Lower leg skin (tissue), 4 donors: ENCODE results near the gene TMEM145. TPM values are rescaled to one million over a fixed set of nuclear protein-coding genes. Genes with fewer than 3 reads are reported as not detected.

Experiments used
- DNase-seq, 2 donors: peaks; one replicate each; pipeline ENCODE4 v3.0.0-alpha.2; 2019; ENCODE audit warnings: low spot score in 2 of 2
- H3K4me3 ChIP-seq: fragments of 200-600 bp; sonication (generic); 2 replicates; pipeline ENCODE4 v1.5.1; 2017; ENCODE audit warnings: mild to moderate bottlenecking, low read depth; ENCODE audit not compliant: poor library complexity, severe bottlenecking
- CTCF ChIP-seq, 3 donors: fragments of 450-650 bp; IDR thresholded peaks; one replicate each; pipeline ENCODE4 v1.5.1; 2016; ENCODE audit warnings: antibody characterized with exemption in 3 of 3, mild to moderate bottlenecking in 3 of 3, moderate library complexity in 2 of 3
- POLR2A ChIP-seq, 2 donors: fragments of 450-650 bp; IDR thresholded peaks; one replicate each; pipeline ENCODE4 v1.6.1; 2016 to 2017; ENCODE audit warnings: antibody characterized with exemption in 2 of 2, mild to moderate bottlenecking in 1 of 2, moderate library complexity in 1 of 2
- WGBS, 2 donors: methylation state at CpG; one replicate each; pipeline ENCODE4 v1.1.5; 2018; 5-methylcytosine and 5-hydroxymethylcytosine counted together
- intact Hi-C: fragments of 100-400 bp; cut with DNase I; formaldehyde crosslinking; loops from one replicate; pipeline ENCODE4 v1.15.0; 2023; ENCODE audit warnings: low total_unique reads
- total RNA-seq, 4 donors: library from RNA; depleted of rRNA; stranded (reverse); fragments of >200 nt; gene quantifications; one replicate each; pipeline ENCODE4 v1.1.0, GENCODE V29; 2016

The TMEM145 gene
- total RNA-seq, 4 donors from 2014 or later, result 0.88 TPM; not detected in 3

- H3K4me3 ChIP-seq, result no peak overlapping the region
- no peak for TF ChIP-seq POLR2A (IDR thresholded peaks at IDR 0.05)
- no peak for TF ChIP-seq CTCF (IDR thresholded peaks at IDR 0.05)
- DNase-seq, result peak in 1 of 2 donors; percentile 85
- intact Hi-C loops, result no loop called here
- 86 to 88% methylated on average over 23 to 25 of the region's 30 CpGs for WGBS, 2 donors
Observed at GRCh38 chr19:42287017-42287826, 25.9 kb upstream of the TMEM145 start.

GRCh38 chr19:42287827-42288107 is 25.3 kb upstream of the TMEM145 start:
- intact Hi-C loops, result no loop called here
- 85 to 91% methylated on average over 10 of the region's 10 CpGs for WGBS, 2 donors
- DNase-seq, result peak in 1 of 2 donors; percentile 84

GRCh38 chr19:42288387-42288786 is 24.7 kb upstream of the TMEM145 start:
- no peak for DNase-seq
- no peak overlapping the region for H3K4me3 ChIP-seq
- intact Hi-C loops, result no loop called here
- WGBS, 2 donors, result 82 to 85% methylated on average over 4 of the region's 4 CpGs
- no peak for TF ChIP-seq CTCF (IDR thresholded peaks at IDR 0.05)
- TF ChIP-seq POLR2A (IDR thresholded peaks at IDR 0.05), result no peak

More at GRCh38 chr19:42287827-42288107, 25.3 kb upstream of the TMEM145 start:
- TF ChIP-seq POLR2A (IDR thresholded peaks at IDR 0.05) (no peak), CTCF (IDR thresholded peaks at IDR 0.05) (no peak)
- H3K4me3 ChIP-seq, result no peak overlapping the region

GRCh38 chr19:42288881-42289555 is 24.1 kb upstream of the TMEM145 start:
- 90 to 92% methylated on average over 22 of the region's 22 CpGs for WGBS, 2 donors
- DNase-seq, result no peak

GRCh38 chr19:42289556-42290041 is 23.5 kb upstream of the TMEM145 start:
- TF ChIP-seq CTCF (IDR thresholded peaks at IDR 0.05), result no peak
- no peak for TF ChIP-seq POLR2A (IDR thresholded peaks at IDR 0.05)
- WGBS, 2 donors, result 88 to 89% methylated on average over 6 to 8 of the region's 8 CpGs
- intact Hi-C loops, result loop anchor here (10.0 kb wide), 1 partner anchor 45 kb away; the partner anchor contains the start of gene GSK3A
- DNase-seq, result no peak
- H3K4me3 ChIP-seq, result no peak overlapping the region

More at GRCh38 chr19:42288881-42289555, 24.1 kb upstream of the TMEM145 start:
- intact Hi-C loops, result no loop called here
- TF ChIP-seq POLR2A (IDR thresholded peaks at IDR 0.05), result no peak
- TF ChIP-seq CTCF (IDR thresholded peaks at IDR 0.05), result no peak
- H3K4me3 ChIP-seq, result no peak overlapping the region
